Stimulated activated CD8-positive, alpha-beta memory T cell treated with anti-CD3 and anti-CD28 coated beads, Interleukin-12 subunit alpha, Interleukin-12 subunit beta, amount 100 ng/mL, for 4 hours (primary cell): ENCODE results near the gene ALG12.

Experiments used
- DNase-seq: peaks from one replicate; pipeline ENCODE4 v3.0.0-alpha.2; 2020; ENCODE audit warnings: low read depth

The ALG12 gene

DNA sequence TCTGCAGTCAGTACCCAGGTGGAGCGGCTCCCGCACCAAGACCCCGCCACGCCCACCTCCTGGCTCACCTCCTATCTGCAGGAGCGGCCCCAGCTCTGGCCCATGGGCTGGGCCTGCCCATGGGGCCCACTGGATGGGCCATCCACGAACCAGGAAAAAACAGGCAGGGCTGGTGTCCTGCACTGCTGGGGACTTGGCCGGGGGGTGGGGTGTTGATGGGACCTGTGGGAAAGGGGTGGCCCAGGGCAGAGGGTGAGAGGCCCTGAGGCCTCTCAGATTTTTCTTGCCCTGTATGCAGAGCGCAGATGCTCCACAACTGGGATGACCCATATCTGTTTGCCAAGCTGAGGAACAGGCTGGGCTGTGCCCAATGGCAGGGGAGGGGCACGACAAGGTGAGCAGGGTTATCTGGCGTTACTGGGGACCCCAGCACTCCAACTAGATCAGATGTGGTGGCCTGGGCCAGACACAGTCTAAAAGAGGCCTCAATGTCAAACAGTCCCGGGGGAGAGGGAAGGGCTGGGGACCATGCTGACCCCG lies 39.7 kb upstream of the ALG12 start:
- DNase-seq: no peak

DNA sequence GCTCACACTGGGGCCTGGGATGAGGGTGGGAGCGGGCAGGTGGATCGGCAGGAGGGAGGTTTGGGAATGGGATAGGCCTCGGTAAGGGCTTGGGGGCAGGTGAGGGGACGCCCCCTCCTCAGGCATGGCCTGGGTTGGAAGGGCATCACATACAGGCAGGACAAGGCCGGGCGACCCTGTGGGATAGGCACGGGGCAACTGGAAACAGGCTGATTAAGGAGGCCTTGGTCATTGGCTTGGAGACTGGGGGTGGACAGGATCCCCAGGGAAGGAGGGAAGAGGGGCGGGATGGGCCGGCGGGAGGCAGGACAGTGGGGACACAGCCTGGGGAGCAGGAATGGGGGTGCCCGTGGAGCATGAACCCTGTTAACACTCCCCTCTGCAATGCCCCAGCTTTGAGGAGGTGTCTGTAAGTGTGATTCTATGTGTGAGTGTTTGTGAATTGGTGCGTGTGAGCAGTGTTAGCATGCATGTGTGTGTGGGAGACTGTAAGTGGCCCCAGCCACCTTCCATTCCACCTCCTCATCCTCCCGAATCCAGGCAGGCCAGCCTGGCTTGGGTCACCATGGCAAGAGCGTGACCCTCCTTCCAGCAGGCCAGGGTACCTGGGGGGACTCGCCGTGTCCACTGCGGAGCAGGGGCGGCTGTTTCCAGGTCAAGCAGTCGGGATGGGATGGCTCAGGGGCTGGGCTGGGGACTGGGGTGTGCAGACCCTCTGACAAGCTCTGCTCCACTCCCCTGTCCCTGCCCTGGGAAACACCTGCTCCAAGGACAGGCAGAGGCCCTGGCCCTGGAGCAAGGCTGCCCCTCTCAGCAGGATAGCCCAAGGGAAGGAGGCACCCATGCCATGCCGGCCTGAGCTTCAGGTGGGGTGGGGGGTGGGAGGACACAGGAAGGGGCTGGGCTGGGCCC lies 38.9 kb upstream of the ALG12 start:
- no peak for DNase-seq

DNA sequence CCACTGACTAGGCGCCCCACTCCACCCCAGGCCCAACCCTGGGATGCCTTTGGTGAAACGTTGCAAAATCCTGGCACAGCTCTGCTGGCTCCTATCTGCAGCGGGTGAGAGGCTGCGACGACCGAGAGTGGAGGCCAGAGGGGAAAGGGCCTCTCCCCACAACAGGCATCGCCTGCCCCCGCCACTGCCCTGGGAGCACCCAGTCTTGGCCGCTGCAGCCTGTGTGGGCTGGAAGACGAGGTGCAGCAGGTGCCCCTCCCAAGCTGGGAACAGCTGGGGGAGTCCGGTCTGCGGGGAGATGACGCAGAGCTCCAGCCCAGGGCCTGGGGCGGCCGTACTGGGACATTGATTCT lies 38.2 kb upstream of the ALG12 start:
- no peak for DNase-seq

DNA sequence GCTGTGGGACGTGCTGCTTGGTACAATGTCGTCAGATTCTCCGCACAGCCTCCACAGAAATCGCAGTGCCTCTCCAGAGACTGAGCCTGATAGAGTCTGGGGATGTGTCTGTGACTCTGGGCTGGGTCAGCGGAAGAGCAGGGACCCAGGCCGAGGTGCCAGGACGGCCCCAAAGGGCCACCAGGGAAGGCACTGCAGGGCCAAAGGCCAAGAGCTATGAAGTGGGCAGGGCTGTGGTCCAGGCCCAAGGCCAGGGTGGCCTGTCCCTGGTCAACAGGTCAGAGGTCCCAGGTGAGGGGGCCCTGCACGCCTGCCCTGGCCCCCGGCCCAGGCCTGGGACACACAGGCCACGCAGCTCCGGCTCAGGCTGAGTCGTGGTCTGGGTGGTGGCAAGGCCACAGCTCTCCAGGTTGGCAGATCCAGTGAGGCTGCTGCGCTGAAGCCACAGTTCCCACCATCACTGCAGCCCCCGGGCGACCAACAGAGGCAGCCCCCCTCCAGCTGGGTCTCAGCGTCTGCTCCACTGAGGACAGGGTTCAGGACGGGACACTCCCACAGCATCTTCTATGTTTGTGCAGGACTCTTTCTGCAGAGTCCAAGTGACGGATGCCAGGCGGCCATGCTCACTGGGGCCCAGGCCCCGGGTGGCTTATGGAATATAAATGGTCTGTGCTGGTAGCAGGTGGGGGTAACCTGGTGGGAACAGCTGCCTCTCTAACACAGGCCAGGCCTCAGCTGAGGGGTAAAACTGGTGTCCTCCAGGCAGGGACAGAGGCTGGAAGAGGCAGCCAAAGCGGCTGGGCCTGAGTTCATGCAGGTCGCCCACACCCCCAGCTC lies 37.6 kb upstream of the ALG12 start:
- DNase-seq: no peak

DNA sequence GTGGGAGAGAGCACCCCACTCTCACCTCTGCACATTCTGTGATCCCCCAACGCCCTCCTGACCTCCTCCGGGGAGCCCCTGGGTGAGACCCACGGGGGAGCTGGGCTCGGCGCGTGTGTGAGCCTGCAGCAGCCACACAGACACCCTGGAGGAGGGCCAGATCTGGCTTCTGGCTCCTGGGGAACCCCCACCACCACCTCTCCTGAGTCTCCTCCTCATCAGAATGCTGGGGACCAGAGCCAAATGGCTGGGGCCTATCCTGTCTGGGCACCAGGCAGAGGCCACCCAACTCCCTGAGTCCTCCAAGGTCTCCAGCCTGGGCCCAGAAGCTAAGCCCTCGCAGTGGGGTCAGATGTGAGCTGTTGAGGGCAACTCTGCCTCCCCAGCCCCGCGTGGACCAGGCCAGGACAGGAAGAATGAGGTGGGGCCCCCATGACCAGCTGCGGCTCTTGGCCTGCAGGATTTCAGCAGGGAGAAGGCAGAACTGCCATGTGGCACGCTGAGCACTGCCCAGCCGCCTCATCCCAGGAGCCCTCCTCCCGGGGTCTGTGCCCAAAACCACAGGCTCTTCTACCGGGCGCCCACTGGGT lies 36.8 kb upstream of the ALG12 start:
- DNase-seq: no peak

DNA sequence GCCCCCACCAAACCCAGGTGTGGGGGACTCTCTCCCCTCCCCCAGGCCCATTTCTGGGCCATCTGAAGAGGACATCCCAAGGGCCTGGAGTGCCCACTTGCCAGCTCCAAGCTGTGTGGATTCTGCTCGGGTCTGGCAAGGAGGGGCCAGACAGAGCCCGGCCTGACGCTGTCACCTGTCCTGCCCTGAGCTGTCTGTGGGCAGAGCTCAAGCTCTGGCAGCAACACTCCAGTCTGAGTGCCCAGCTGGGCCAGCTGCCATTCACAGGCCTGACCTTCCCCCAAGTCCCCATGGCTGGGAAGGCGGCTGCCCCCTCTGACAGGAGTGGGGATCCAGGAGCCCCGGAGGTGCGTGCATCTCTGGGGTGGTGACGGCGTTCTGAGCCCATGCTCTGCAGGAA lies 36.1 kb upstream of the ALG12 start:
- no peak for DNase-seq

DNA sequence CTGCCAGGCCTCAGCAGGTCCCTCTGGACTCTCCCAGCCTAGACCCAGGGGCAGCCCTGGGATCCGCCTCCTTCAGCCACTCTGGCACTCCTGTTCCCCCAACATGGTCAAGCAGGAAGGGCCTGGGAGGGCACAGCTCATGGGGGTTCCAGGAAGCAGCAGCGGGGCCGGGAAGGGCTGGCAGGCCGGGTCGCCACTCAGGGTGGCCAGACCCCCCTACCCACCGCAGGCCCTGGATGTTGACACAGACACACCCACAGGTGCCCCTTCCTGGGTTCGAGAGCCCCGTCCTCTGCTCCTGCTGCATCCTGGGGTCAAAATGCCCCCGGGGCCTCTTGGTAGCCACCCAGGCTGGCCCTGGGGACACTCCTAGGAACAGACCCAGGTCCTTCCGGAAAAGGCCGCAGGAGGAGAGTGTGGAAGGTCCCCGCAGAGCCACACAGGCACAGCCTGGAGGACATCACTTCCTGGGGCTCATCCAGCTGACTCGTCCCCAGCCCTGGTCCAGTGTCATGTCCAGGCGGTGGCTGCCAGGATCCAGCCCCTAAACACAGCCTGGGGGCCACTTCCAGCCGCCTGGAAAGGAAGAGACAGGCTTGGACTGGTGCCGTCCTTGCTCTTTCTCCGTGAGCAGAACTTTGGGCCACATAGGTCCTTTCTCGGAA lies 35.6 kb upstream of the ALG12 start:
- no peak for DNase-seq

DNA sequence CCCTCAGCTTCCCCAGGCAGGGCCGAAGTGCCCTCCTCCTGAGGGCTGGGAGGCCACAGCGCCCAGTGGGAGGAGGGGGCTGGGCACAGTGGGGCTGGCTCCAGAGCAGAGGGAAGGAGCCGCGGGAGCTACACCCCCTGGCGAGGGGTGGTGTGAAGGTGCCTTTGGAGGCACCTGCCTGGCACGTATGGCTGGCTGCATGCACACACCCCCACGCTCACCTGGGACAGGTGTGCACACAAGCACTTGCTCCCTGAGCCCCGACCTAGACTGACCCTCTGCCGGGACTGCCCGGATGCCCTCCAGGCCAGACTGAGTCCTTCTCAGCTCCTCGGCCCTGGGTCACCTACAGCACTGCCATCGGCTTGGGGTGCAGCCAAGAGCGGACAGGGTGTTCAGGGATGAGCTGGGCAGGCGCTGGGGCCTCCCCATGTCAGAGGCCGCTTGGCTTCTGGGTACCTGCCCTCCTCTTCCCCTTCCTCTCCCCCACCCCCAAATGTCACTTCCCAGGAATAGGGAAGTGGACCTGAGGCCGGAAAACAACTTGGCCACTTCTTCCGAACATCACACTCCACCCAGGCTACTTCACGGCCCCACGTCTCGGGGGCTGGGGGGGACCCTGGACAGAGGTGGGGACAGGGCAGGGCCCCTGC lies 34.9 kb upstream of the ALG12 start:
- DNase-seq: no peak

DNA sequence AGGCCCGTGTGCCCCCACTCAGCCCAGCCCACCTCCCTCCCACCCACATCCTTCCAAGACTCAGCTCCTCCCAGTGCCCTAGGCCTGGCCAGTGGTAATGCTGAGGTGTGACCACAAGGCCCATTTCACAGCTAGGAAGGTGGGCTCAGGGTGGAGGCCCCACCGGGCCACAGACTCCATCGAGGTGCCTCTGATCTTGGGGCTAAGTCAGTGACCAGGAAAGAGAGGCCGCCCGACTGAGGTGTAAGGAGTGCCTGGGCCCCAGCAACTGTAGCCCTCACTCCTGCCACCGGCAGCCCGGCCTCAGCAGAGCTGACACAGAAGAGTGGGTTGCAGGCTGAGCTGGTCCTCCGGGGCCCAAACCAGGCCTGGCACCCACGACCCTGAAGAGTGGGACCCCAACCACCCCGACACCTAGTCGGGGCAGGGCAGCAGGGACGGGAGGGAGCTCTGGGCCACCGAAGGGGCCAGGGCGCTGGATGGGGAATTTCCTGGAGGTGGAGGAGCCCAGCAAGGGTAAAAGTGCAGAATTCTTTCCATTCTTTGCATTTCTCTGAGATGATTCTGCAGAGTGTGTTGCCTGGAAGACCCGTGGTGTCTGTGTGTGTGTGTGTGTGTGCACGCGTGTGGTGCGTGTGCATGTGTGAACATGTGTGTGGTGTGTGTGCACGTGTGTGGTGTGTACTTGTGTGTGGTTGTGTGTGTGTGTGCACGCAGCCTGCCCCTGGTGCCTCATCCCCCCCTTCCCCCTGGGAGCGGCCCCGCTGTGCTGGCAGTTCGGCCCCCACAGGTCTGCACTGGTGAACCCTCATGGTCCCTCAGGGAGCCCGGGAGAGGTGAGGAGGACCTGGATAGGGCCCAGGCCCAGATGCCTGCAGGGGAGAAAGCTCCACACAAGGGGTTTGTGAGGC lies 34.0 kb upstream of the ALG12 start:
- DNase-seq: no peak

DNA sequence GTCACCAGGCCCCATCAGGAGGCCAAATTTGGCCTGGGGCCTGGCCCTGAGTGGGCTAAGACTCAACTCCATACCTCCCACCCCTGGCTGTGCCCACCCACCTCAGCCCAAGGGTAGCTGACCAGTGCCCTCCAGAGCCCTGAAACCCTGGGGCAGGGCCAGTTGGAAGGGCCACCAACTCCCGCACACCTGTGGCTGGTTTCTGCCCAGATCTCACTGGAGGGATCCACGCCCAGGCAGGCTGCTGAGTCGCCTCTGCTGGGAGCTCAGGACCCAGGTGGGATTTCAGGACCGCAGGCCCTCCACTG lies 33.4 kb upstream of the ALG12 start:
- DNase-seq: no peak

DNA sequence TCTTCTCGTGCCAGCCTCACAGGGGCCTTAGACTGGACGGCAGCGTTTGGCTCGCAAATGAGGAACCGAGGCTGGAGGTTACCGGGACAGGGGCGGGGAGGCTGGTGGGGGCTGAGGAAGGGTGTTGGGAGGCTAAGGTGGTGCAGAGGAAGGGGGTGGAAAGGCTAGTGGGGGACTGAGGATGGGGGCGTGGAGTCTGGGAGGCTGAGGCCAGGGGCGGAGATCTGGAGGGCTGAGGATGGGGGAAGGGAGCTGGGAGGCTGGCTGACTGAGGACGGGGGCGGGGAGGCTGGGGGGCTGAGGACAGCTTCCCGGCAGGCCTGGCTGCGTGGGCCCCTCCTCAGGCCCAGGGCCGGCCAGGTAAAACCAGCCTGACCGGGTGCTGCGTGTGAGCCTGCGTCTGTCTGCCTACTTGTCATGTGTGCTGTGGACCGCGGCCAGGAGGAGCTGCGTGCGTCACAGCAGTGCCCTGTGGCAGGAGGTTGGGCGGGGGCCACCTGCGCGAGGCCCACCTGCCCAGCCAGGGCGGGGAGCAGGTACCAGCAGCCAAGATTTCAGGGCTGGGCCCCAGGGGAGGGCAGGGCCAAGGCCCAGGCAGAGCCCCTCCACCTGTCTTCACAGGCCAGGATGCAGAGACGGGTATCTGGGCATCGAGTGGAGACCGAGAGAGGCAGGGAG lies 32.9 kb upstream of the ALG12 start:
- peak; percentile 77 for DNase-seq

DNA sequence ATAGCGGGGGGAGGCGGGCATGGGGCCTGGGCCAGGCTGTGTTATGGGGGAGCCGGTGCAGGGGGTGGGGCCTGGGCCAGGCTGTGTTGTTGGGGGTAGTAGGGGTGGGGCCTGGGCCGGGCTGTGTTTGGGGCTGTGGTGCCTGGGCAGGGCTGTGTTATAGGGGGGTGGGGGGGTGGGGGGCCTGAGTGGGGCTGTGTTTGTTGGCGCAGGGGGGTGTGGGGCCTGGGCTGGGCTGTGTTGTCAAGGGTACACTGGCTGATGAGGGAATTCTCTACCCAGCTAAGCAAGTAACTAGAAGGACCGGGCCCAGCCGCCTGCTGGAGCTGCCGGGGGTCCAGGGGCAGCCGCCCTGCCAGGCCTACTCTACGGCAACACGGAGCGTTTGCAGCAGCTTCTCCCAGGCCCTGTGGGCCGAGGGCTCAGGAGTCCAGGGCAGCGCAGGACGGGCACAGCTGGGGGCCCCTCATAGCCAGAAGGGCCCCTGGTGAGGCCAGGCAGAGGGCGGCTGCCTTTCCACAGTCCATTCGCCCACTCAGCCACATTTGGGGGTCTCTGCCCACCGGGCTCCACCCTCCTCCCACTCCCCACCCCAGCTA lies 32.3 kb upstream of the ALG12 start:
- DNase-seq: no peak

DNA sequence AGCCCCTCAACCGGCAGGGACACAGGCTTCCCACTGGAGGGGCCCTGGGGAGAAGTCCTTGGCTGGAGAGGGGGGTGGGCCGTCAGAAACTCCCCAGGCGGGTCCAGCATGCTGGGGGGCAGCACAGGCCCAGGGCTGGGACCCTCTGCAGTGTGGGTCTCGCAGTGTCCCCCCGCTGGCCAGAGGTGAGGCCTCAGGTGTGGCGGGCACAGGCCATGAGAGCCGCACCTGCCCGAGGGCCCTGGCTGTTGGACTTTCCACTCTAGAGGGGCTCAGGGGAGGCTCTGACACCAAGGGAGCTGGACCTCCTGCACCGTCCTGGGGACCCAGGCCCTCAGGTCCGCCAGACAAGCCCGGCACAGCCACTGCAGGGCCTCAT lies 31.7 kb upstream of the ALG12 start:
- no peak for DNase-seq

DNA sequence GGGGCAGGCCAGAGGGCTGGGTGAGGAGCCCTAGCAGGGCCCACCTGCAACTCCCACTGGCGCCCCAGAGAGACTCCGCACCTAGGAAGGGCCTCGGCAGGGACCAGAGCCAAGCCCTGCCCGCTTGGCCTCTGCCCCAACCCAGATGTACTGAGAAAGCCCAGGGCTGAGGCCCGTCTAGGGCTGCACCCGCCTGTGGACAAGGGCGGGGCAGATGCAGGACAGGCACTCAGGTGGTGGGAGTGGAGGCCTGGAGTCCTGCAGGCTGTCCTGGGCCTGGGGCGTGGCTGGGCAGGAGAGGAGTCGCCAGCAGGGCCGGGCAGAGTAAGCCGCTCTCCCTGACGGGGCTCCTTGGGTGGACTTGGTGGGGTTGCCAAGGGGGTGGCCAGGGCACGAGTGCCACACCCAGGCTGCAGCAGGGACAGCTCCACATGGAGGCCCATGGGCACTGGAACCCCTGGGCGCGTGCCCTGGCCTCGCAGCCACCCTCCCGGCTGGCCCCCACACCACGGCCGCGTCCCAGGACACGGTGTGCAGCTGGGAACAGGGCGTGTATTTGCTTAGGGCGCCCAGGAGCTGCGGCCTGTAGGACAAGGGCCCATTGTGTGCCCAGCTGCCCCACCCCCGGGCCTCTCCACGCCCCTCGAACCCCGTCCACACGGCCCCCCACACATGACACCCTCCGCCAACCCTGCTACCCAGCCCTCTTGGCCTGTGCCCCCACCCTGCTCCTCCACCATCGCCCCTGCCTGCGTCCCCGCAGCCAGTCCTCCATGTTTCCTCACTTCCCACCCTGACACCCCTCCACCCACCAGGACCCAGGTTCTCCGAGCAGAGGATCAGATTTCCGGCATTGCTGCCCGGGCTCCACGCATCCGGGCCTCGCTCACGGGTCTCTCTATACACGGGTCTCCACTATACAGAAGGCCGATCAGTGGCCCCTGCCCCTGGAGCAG lies 31.0 kb upstream of the ALG12 start:
- DNase-seq: no peak

DNA sequence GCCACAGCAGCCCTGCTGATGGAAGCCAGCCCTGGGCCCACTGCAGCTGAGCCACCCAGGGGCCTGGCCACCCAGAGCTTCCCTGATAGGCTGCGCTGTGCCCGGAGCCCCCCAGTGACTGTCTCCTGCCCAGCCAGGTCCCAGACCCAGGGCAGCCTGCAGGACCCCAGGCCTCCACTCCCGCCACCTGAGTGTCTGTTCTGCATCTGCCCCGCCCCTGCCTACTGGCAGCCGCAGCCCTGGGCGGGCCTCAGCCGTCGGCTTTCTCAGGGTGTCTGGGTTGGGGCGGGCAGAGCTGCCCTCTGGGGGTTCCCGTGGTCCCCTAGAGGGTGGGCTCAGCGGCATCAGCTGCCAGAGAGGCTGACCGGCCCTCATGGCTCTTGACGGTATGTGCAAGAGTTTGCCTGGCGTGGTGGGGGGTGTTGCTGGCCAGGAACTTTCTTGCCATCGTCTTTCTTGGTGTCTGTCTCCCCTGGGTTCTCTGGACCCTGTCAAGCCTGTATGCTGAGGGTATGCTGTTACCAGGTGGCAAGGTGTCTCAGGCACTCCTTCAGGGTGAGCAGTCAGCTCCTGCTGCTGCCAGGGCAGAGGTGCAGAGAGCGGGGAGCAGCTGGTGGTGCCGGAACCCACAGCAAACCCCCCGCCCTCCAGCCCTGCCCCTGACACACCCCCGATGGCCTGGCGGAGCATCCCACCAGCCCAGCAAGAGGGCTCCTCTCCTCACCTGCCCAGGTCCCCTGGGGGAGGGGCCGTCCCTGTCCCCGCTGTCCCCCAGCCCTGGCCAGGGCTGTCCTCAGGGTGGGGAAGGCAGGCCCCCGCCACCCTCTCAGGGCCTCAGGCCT lies 30.1 kb upstream of the ALG12 start:
- DNase-seq: no peak

DNA sequence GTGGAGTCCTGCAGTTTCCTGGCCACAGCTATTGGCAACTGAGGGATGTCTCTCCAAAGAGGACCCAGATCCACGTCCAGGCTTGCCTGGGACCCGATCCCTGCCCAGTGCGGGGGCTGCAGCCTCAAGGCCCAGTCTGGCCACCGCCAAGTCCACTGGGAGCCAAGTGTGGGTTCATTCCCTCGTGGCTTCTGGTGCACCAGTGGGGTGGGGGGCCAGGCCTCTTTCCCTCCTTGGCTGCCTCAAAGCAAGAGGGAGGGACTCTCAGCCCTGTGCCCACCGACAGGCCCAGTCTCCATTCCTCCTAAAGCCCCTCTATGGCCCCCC lies 29.0 kb upstream of the ALG12 start:
- DNase-seq: no peak

DNA sequence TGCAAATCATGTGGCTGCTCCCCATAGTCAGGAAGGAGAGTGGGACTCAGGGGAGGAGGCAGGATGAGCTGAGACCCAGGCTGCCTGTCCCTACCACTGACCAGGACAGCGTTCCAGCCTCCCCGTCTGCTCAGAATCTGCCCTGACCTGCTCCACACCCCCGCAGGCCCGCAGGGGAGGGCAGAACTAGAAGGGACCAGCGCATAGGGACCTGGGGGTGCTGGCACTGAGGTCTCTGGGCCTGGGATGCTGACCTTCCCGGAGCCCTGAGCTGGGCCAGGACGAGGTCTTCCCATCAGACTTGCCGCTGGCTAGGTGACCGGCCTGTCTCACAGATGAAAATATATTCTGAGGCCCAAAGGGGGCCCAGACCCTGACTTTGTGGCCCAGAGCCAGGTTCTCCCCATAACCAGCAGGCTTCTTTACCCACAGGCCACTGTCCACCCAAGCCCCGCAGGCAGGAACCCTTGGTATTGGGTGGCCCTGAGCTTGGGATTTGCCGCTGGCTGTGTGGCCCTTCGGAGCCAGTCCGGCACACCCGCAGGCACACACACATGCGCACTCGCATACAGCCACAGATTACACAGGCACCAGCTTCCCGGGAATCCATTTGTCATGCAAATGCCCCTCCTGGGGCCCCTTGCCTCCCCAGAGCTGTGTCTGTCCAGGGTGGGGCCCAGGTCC lies 28.5 kb upstream of the ALG12 start:
- no peak for DNase-seq
